NB4 (cell line): ENCODE data around the gene ZNF428.

Experiments used
- DNase-seq: peaks from one replicate; pipeline ENCODE4 v3.0.0; 2010; ENCODE audit warnings: low read depth
- H3K4me3 ChIP-seq: one replicate; pipeline ENCODE4 v1.5.1; 2011; ENCODE audit warnings: mild to moderate bottlenecking, low read depth, low read length, moderate library complexity
- CTCF ChIP-seq: IDR thresholded peaks from one replicate; pipeline ENCODE4 v1.5.1; 2012; ENCODE audit warnings: low read depth, low read length
- MAX ChIP-seq: IDR thresholded peaks from 2 replicates; pipeline ENCODE4 v1.6.1; 2011; ENCODE audit warnings: low read depth, low read length
- MYC ChIP-seq: IDR thresholded peaks from 2 replicates; pipeline ENCODE4 v1.6.1; 2011; ENCODE audit warnings: low read depth, low read length
- POLR2A ChIP-seq: IDR thresholded peaks from 2 replicates; pipeline ENCODE4 v1.6.1; 2011; ENCODE audit warnings: mild to moderate bottlenecking; ENCODE audit not compliant: insufficient read length; ENCODE audit errors: extremely low read depth

ZNF428 gene

GRCh38 chr19:43569657-43570056 lies 49.8 kb downstream of the ZNF428 start:
- DNase-seq, result no peak
- TF ChIP-seq CTCF (no peak), MYC (no peak), MAX (no peak), POLR2A (no peak)
- no peak overlapping the region for H3K4me3 ChIP-seq

GRCh38 chr19:43564800-43565199 lies 54.6 kb downstream of the ZNF428 start:
- TF ChIP-seq POLR2A (no peak), MYC (no peak), CTCF (no peak), MAX (no peak)
- no peak for DNase-seq
- H3K4me3 ChIP-seq, result no peak overlapping the region

- H3K4me3 ChIP-seq, result no peak overlapping the region
- TF ChIP-seq POLR2A (no peak), CTCF (no peak), MAX (no peak), MYC (no peak)
- DNase-seq, result peak; percentile 30
These were observed 55.5 kb downstream of the ZNF428 start for GRCh38 chr19:43563816-43564457.

GRCh38 chr19:43562698-43563241 lies 56.7 kb downstream of the ZNF428 start:
- TF ChIP-seq CTCF (no peak), MAX (peak; percentile 79), MYC (peak; percentile 75; the same call in 1 of the 2 replicates), POLR2A (no peak)
- peak; percentile 94 for DNase-seq
- no peak overlapping the region for H3K4me3 ChIP-seq

GRCh38 chr19:43562226-43562697 lies 57.2 kb downstream of the ZNF428 start:
- DNase-seq, result no peak
- no peak overlapping the region for H3K4me3 ChIP-seq
- TF ChIP-seq MAX (no peak), POLR2A (no peak), CTCF (no peak), MYC (no peak)
